ENCODE data around the gene OPA1.

Gene OPA1

GRCh38 chr3:193680220-193680619 is 87.2 kb downstream of the OPA1 start:
- H3K4me3 ChIP-seq, result no peak overlapping the region
- TF ChIP-seq CTCF (IDR thresholded peaks at IDR 0.05), result no peak
- no peak overlapping the region for H3K27ac ChIP-seq
- no peak for DNase-seq (ENCODE audit: low spot score)

GRCh38 chr3:193681631-193682030 is 88.6 kb downstream of the OPA1 start:
- H3K27ac ChIP-seq, result no peak overlapping the region
- DNase-seq (ENCODE audit: low spot score), result no peak
- TF ChIP-seq CTCF (IDR thresholded peaks at IDR 0.05), result no peak
- H3K4me3 ChIP-seq, result no peak overlapping the region

- no peak for TF ChIP-seq CTCF (IDR thresholded peaks at IDR 0.05)
- no peak overlapping the region for H3K27ac ChIP-seq
- no peak overlapping the region for H3K4me3 ChIP-seq
- DNase-seq (ENCODE audit: low spot score), result no peak
Observed at GRCh38 chr3:193686665-193687483, 93.9 kb downstream of the OPA1 start.

- no peak for TF ChIP-seq CTCF (IDR thresholded peaks at IDR 0.05)
- DNase-seq (ENCODE audit: low spot score), result no peak
- no peak overlapping the region for H3K27ac ChIP-seq
- H3K4me3 ChIP-seq, result no peak overlapping the region
Observed at GRCh38 chr3:193688834-193689714, 96.1 kb downstream of the OPA1 start.

GRCh38 chr3:193693774-193694173 is 100.8 kb downstream of the OPA1 start:
- H3K27ac ChIP-seq, result no peak overlapping the region
- H3K4me3 ChIP-seq, result no peak overlapping the region
- no peak for TF ChIP-seq CTCF (IDR thresholded peaks at IDR 0.05)
- DNase-seq (ENCODE audit: low spot score), result no peak

- no peak for TF ChIP-seq CTCF (IDR thresholded peaks at IDR 0.05)
- Histone ChIP-seq H3K27ac (no peak overlapping the region), H3K4me3 (no peak overlapping the region)
- no peak for DNase-seq (ENCODE audit: low spot score)
Observed at GRCh38 chr3:193701953-193702635, 109.1 kb downstream of the OPA1 start.
